22Rv1 (cell line): ENCODE data around the gene MATR3.
"Not testable (repeated sequence)": the region's sequence is repeated elsewhere in the genome, so short reads cannot be mapped to it uniquely, and the experiment has no call there.

Source experiments
- CTCF ChIP-seq: fragments of 450-650 bp; IDR thresholded peaks from 2 replicates; pipeline ENCODE4 v1.5.1; 2017; ENCODE audit warnings: mild to moderate bottlenecking
- ZFX ChIP-seq: fragments of 450-650 bp; IDR thresholded peaks from 2 replicates; pipeline ENCODE4 v1.6.1; 2017; ENCODE audit warnings: antibody characterized with exemption, borderline replicate concordance

- not testable (repeated sequence) for TF ChIP-seq CTCF, ZFX
These were observed 22.8 kb upstream of the MATR3 start for GRCh38 chr5:139270718-139271117.
